HCT116 (cell line): Measurements from ENCODE around the gene LDLRAD4. TPM values are rescaled to one million over a fixed set of nuclear protein-coding genes. Genes with fewer than 3 reads are reported as not detected.

Experiments used
- ATAC-seq: fragments of 200-7000 bp; cut with Tn5 transposase; 2 replicates; pipeline ENCODE4 v1.9.1; 2020; ENCODE audit warnings: mild to moderate bottlenecking, moderate library complexity
- BruUV-seq: library from RNA; stranded (reverse); fragments of 400-500 nt; replicated peaks from 2 replicates; lab custom pipeline; 2021; lab: Mats Ljungman, UMichigan
- CTCF ChIA-PET: fragments of 300-600 bp; sonication (Branson Sonifier 250); formaldehyde crosslinking; loops from one replicate; lab custom pipeline; 2021; ENCODE audit warnings: antibody characterized with exemption; lab: Charles Lee
- POLR2A ChIA-PET: fragments of 300-600, 350-600 bp; sonication (Branson Sonifier 250); formaldehyde crosslinking; loops from one replicate; lab custom pipeline; 2021; ENCODE audit warnings: antibody characterized with exemption; lab: Charles Lee
- RAD21 ChIA-PET, 2 experiments: fragments of 300-600 bp; sonication (Branson Sonifier 250); formaldehyde crosslinking; loops; one replicate each; lab custom pipeline; 2023; ENCODE audit warnings: low total read pairs in 2 of 2; ENCODE audit not compliant: uncharacterized antibody in 2 of 2, unreplicated experiment in 2 of 2, low non-redundant PET in 1 of 2; lab: Charles Lee
- DNase-seq: peaks from one replicate; pipeline ENCODE4 v3.0.0-alpha.2; 2010; ENCODE audit warnings: low read depth, low spot score
- H2AFZ ChIP-seq: fragments of 200-600 bp; shearing (Covaris generic), sonication (generic); 2 replicates; pipeline ENCODE4 v1.6.1; 2017; ENCODE audit warnings: low read depth, mixed run types, mixed read lengths, antibody characterized with exemption, low read length; ENCODE audit not compliant: poor library complexity, severe bottlenecking
- H3K27ac ChIP-seq: 2 replicates; pipeline ENCODE4 v1.5.1; 2012; ENCODE audit warnings: low read depth, low read length
- H3K27me3 ChIP-seq: fragments of 200-600 bp; sonication (generic); 2 replicates; pipeline ENCODE4 v1.6.1; 2016; ENCODE audit warnings: mixed run types, low read length, mixed read lengths; ENCODE audit not compliant: insufficient read depth
- H3K36me3 ChIP-seq, 2 experiments: fragments of 200-500 bp in 1 of 2; fragments of 200-600 bp in 1 of 2; sonication (Bioruptor generic) in 1 of 2; sonication (generic) in 1 of 2; 2 replicates each; pipeline versions ENCODE4 v1.5.1 to v1.6.1; 2014 to 2016; ENCODE audit warnings: low read length in 2 of 2, inconsistent platforms in 1 of 2, mixed read lengths in 1 of 2, mixed run types in 1 of 2; ENCODE audit not compliant: insufficient read depth in 2 of 2, control insufficient read depth in 1 of 2
- H3K4me1 ChIP-seq, 2 experiments: fragments of 200-600 bp in 1 of 2; sonication (generic) in 1 of 2; 2 replicates each; pipeline versions ENCODE4 v1.5.1 to v1.6.1; 2012 to 2017; ENCODE audit warnings: low read length in 2 of 2, inconsistent platforms in 1 of 2, mild to moderate bottlenecking in 1 of 2, mixed read lengths in 1 of 2, mixed run types in 1 of 2, moderate library complexity in 1 of 2; ENCODE audit not compliant: insufficient read depth in 2 of 2, control insufficient read depth in 1 of 2
- H3K4me2 ChIP-seq: fragments of 200-600 bp; sonication (generic); 2 replicates; pipeline ENCODE4 v1.6.1; 2017; ENCODE audit warnings: mixed run types, low read length, mixed read lengths
- H3K4me3 ChIP-seq, 2 experiments: fragments of 200-600 bp in 1 of 2; sonication (generic) in 1 of 2; replicated peaks in 1 of 2; 2 replicates each; pipeline ENCODE4 v1.5.1; 2011 to 2016; ENCODE audit warnings: low read length in 2 of 2, control low read depth in 1 of 2, low read depth in 1 of 2, mild to moderate bottlenecking in 1 of 2, mixed read lengths in 1 of 2, mixed run types in 1 of 2
- H3K79me2 ChIP-seq: fragments of 200-600 bp; sonication (generic); 2 replicates; pipeline ENCODE4 v1.6.1; 2017; ENCODE audit warnings: mild to moderate bottlenecking, mixed run types, low read length, moderate library complexity, mixed read lengths; ENCODE audit not compliant: insufficient read depth
- H3K9ac ChIP-seq: fragments of 200-600 bp; sonication (generic); 2 replicates; pipeline ENCODE4 v1.6.1; 2016; ENCODE audit warnings: low read length, mixed read lengths
- H3K9me2 ChIP-seq: fragments of 200-600 bp; sonication (generic), shearing (Covaris generic); 2 replicates; pipeline ENCODE4 v1.6.1; 2017; ENCODE audit warnings: mixed run types, mild to moderate bottlenecking, moderate library complexity; ENCODE audit not compliant: insufficient read depth
- H3K9me3 ChIP-seq, 2 experiments: fragments of 200-500 bp in 1 of 2; fragments of 200-600 bp in 1 of 2; sonication (Bioruptor generic) in 1 of 2; sonication (generic) in 1 of 2; 2 replicates each; pipeline ENCODE4 v1.6.1; 2014 to 2017; ENCODE audit warnings: low read length in 2 of 2, mixed read lengths in 2 of 2, inconsistent platforms in 1 of 2, low read depth in 1 of 2, mild to moderate bottlenecking in 1 of 2, mixed run types in 1 of 2, moderate library complexity in 1 of 2; ENCODE audit not compliant: control insufficient read depth in 1 of 2, insufficient read depth in 1 of 2
- H4K20me1 ChIP-seq: fragments of 200-600 bp; sonication (generic), shearing (Covaris generic); 2 replicates; pipeline ENCODE4 v1.6.1; 2017; ENCODE audit warnings: mixed run types, mild to moderate bottlenecking, moderate library complexity; ENCODE audit not compliant: insufficient read depth
- ATF3 ChIP-seq: IDR thresholded peaks from 2 replicates; pipeline ENCODE4 v1.6.1; 2012
- CBX3 ChIP-seq: IDR thresholded peaks from 2 replicates; pipeline ENCODE4 v1.6.1; 2012; ENCODE audit warnings: low read depth
- ELF1 ChIP-seq: IDR thresholded peaks from 2 replicates; pipeline ENCODE4 v1.6.1; 2012; ENCODE audit warnings: low read depth, borderline replicate concordance
- EZH2phosphoT487 ChIP-seq: fragments of 200-600 bp; IDR thresholded peaks from 2 replicates; pipeline ENCODE4 v1.6.1; 2018; ENCODE audit warnings: antibody characterized with exemption, borderline replicate concordance
- FOSL1 ChIP-seq: IDR thresholded peaks from 2 replicates; pipeline ENCODE4 v1.6.1; 2012; ENCODE audit warnings: low read depth
- JUND ChIP-seq: IDR thresholded peaks from 2 replicates; pipeline ENCODE4 v1.6.1; 2012
- MAX ChIP-seq: IDR thresholded peaks from 2 replicates; pipeline ENCODE4 v1.6.1; 2012
- SP1 ChIP-seq: IDR thresholded peaks from 2 replicates; pipeline ENCODE4 v1.6.1; 2012; ENCODE audit warnings: low read depth
- SRF ChIP-seq: IDR thresholded peaks from 2 replicates; pipeline ENCODE4 v1.6.1; 2012; ENCODE audit warnings: low read depth
- YY1 ChIP-seq: IDR thresholded peaks from 2 replicates; pipeline ENCODE4 v1.6.1; 2011; ENCODE audit warnings: low read length, low read depth, moderate library complexity, mild to moderate bottlenecking; ENCODE audit not compliant: insufficient replicate concordance; ENCODE audit errors: extremely low read depth
- intact Hi-C: fragments of 100-400 bp; cut with micrococcal nuclease; formaldehyde crosslinking; loops from 2 replicates; pipeline ENCODE4 v1.10.0; 2022
- total RNA-seq: library from RNA; stranded (reverse); gene quantifications from one replicate; pipeline ENCODE4 v1.2.1, GENCODE V29; 2021; ENCODE audit not compliant: unreplicated experiment
- TF ChIP-seq, protein P1 (sequence below): IDR thresholded peaks from 2 replicates; pipeline ENCODE4 v1.6.1; 2012; ENCODE audit warnings: low read depth

LDLRAD4 gene
- total RNA-seq, 1 experiment from 2014 or later: 1.2 TPM

DNA sequence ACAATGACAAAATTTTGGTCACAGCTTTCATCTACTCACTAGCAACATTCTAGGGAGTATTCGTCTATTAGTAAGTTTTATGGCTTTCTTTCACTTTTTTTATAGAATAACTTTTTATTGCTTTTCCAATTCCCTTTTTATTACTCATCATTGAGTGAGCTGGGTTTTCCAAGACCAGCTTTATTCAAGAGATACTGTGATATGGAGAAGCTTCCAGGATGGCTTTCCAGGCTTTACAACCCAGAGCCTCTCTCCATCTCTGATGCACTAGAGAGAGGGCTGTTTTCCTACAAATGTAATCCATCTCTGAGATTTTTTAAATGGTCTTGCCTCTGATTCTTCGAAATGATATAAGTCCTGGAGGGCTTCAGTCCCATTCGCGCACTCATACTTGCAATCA lies 118.3 kb downstream of the LDLRAD4 start:
- Histone ChIP-seq H3K9me3 (no peaks in the 10 kb centered on the region), H3K79me2 (no peaks in the 10 kb centered on the region), H3K27ac (no peak overlapping the region), H3K4me2 (no peak overlapping the region), H3K4me1 (no peaks in the 10 kb centered on the region), H3K27me3 (peaks cover 34% of the 10 kb centered on the region), H3K36me3 (no peaks in the 10 kb centered on the region), H4K20me1 (no peaks in the 10 kb centered on the region), H2AFZ (no peak overlapping the region), H3K4me3 (no peak overlapping the region), H3K9ac (no peak overlapping the region), H3K9me2 (no peaks in the 10 kb centered on the region)
- ATAC-seq (no peak), DNase-seq (no peak)
- TF ChIP-seq YY1 (no peak), ATF3 (no peak), FOSL1 (no peak), SP1 (no peak), CBX3 (no peak), JUND (no peak), SRF (no peak), EZH2phosphoT487 (no peak), ELF1 (no peak), MAX (no peak)
- TF ChIP-seq, protein P1, sequence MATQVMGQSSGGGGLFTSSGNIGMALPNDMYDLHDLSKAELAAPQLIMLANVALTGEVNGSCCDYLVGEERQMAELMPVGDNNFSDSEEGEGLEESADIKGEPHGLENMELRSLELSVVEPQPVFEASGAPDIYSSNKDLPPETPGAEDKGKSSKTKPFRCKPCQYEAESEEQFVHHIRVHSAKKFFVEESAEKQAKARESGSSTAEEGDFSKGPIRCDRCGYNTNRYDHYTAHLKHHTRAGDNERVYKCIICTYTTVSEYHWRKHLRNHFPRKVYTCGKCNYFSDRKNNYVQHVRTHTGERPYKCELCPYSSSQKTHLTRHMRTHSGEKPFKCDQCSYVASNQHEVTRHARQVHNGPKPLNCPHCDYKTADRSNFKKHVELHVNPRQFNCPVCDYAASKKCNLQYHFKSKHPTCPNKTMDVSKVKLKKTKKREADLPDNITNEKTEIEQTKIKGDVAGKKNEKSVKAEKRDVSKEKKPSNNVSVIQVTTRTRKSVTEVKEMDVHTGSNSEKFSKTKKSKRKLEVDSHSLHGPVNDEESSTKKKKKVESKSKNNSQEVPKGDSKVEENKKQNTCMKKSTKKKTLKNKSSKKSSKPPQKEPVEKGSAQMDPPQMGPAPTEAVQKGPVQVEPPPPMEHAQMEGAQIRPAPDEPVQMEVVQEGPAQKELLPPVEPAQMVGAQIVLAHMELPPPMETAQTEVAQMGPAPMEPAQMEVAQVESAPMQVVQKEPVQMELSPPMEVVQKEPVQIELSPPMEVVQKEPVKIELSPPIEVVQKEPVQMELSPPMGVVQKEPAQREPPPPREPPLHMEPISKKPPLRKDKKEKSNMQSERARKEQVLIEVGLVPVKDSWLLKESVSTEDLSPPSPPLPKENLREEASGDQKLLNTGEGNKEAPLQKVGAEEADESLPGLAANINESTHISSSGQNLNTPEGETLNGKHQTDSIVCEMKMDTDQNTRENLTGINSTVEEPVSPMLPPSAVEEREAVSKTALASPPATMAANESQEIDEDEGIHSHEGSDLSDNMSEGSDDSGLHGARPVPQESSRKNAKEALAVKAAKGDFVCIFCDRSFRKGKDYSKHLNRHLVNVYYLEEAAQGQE: no peak
- intact Hi-C loops: no loop called here
- no TSS peak for BruUV-seq
- ChIA-PET POLR2A (no interaction called here), RAD21 (no interaction called here), CTCF (no interaction called here)
